ENCODE results near the gene ANKMY1. TPM values are rescaled to one million over a fixed set of nuclear protein-coding genes. Genes with fewer than 3 reads are reported as not detected.
A peak's percentile ranks its signal among the peaks of the same experiment; 100 is the strongest.

The ANKMY1 gene
- total and polyA plus RNA-seq, 2 of the 8 experiments (the other 6 are each of a cell fraction or from before 2014, with no cell fraction given), result 4.5 to 4.8 TPM

- no peak overlapping the region for H3K14ac ChIP-seq (ENCODE audit: insufficient read length)
- no peaks in the 10 kb centered on the region; a peak in 1 of 8 replicates for H3K36me3 ChIP-seq (ENCODE audit: control insufficient read depth in 2 of 4, insufficient read depth in 4 of 4, low read length in 3 of 4)
- 0% methylated on average over 4 of the region's 103 CpGs; no CpG with 5 or more reads in 1 of the 2 experiments for WGBS, 2 experiments (ENCODE audit: extremely low coverage in 1 of 2, insufficient coverage in 1 of 2, insufficient read length in 1 of 2, insufficient replicate concordance in 2 of 2, low coverage in 1 of 2, low lambda C conversion rate in 2 of 2, missing lambda C conversion rate in 1 of 2)
- no peak overlapping the region for H2BK5ac ChIP-seq (ENCODE audit: low read depth, low read length)
- no peak overlapping the region for H3K4ac ChIP-seq (replicated peaks; ENCODE audit: insufficient read length, low read depth, low read length)
- no peaks in the 10 kb centered on the region for H3K79me2 ChIP-seq (ENCODE audit: control insufficient read depth in 1 of 2, insufficient read depth in 2 of 2, low read length in 2 of 2)
- peaks cover 42 to 49% of the 10 kb centered on the region in 2 experiments for H4K20me1 ChIP-seq (replicated peaks in 1 of 2; ENCODE audit: control insufficient read depth in 1 of 2, insufficient read depth in 2 of 2, low read length in 2 of 2)
- H3K56ac ChIP-seq (replicated peaks; ENCODE audit: insufficient read length, low read depth, low read length), result no peak overlapping the region
- FAIRE-seq (no peak), DNase-seq (ENCODE audit: low read depth in 1 of 2, low spot score in 2 of 2) (peak in 1 of 2 experiments; percentile 80)
- H3K9ac ChIP-seq (replicated peaks in 1 of 4; ENCODE audit: extremely low read depth in 1 of 4, low read depth in 3 of 4, low read length in 3 of 4), result peak overlapping the region in 1 of 4 experiments; percentile 14; a peak in 2 of 7 replicates
- H4K91ac ChIP-seq (replicated peaks; ENCODE audit: insufficient read length, low read length), result no peak overlapping the region
- H2BK12ac ChIP-seq (ENCODE audit: low read depth, low read length), result no peak overlapping the region
- no peak for TF ChIP-seq RXRA (IDR thresholded peaks at IDR 0.05; ENCODE audit: insufficient read depth, low read depth, low read length)
- peak; percentile 64 for TF ChIP-seq KDM4A (IDR thresholded peaks at IDR 0.05; ENCODE audit: low read depth, low read length, severe bottlenecking)
- no peak for TF ChIP-seq EZH2 (IDR thresholded peaks at IDR 0.05; ENCODE audit: low read depth, low read length, severe bottlenecking)
- 0 out of 2 replicates have a peak, but pooled peaks have one; percentile 37 for TF ChIP-seq TAF1 (IDR thresholded peaks at IDR 0.05; ENCODE audit: low read depth, low read length)
- no peak for TF ChIP-seq E2F6 (IDR thresholded peaks at IDR 0.05)
- no peak overlapping the region for H3K23ac ChIP-seq (ENCODE audit: insufficient read length)
- H2BK20ac ChIP-seq (ENCODE audit: low read length), result no peak overlapping the region
- peak overlapping the region; percentile 60 for H4K8ac ChIP-seq (ENCODE audit: extremely low read depth, insufficient read depth, low read length)
- H2BK120ac ChIP-seq (replicated peaks; ENCODE audit: low read depth, low read length), result no peak overlapping the region
- peak overlapping the region; percentile 43 to 86 for H3K4me2 ChIP-seq (ENCODE audit: insufficient read depth in 1 of 2, low read depth in 2 of 2, low read length in 2 of 2)
- H3K9me3 ChIP-seq (ENCODE audit: insufficient read depth in 2 of 2, low read depth in 1 of 2, low read length in 1 of 2), result no peaks in the 10 kb centered on the region
- peaks cover 0 to 55% (median 34%) of the 10 kb centered on the region in 4 experiments; a peak in 6 of 7 replicates for H3K4me1 ChIP-seq (replicated peaks in 1 of 4; ENCODE audit: control insufficient read depth in 3 of 4, insufficient read depth in 4 of 4, low read length in 3 of 4)
- H3K27me3 ChIP-seq (replicated peaks in 1 of 4; ENCODE audit: control insufficient read depth in 3 of 4, extremely low read depth in 1 of 4, insufficient read depth in 3 of 4, low read length in 3 of 4), result peaks cover 15 to 35% (median 28%) of the 10 kb centered on the region in 4 experiments
- H2AFZ ChIP-seq (ENCODE audit: low read length), result no peak overlapping the region; the same call in 1 of the 2 replicates
- H3K79me1 ChIP-seq (ENCODE audit: low read depth, low read length), result peaks cover 3% of the 10 kb centered on the region
- no peak overlapping the region for H3K27ac ChIP-seq (ENCODE audit: low read depth, low read length)
- CTCF ChIA-PET (ENCODE audit: partially characterized antibody), result interaction anchor here (1.1 kb wide), 1 partner anchor 11 kb away, joined by 5 read pairs; no protein-coding TSS in a partner anchor
- H3K18ac ChIP-seq (ENCODE audit: extremely low read depth, low read length), result no peak overlapping the region
- H2BK15ac ChIP-seq (ENCODE audit: low read length), result no peak overlapping the region
- no peak overlapping the region for H2AK5ac ChIP-seq (ENCODE audit: low read depth, low read length)
- H4K5ac ChIP-seq (ENCODE audit: insufficient read length, low read depth, low read length), result no peak overlapping the region
- POLR2A ChIA-PET (ENCODE audit: partially characterized antibody), result no interaction called here
- peaks cover 7% of the 10 kb centered on the region; the same call in 1 of the 2 replicates for H3K23me2 ChIP-seq (ENCODE audit: low read depth, low read length)
- H3K4me3 ChIP-seq (ENCODE audit: extremely low read depth in 1 of 4, insufficient read depth in 2 of 4, low read depth in 3 of 4, low read length in 4 of 4), result peak overlapping the region; percentile 37 to 72 (median 52); a peak in 7 of 8 replicates
Observed at GRCh38 chr2:240452462-240453256, 105.1 kb downstream of the ANKMY1 start.
